Activated CD4-positive, alpha-beta T cell treated with anti-CD3 and anti-CD28 coated beads for 24 hours (primary cell): Measurements from ENCODE around the gene GLCE.
"Not testable (repeated sequence)": the region's sequence is repeated elsewhere in the genome, so short reads cannot be mapped to it uniquely, and the experiment has no call there.

Experiments
- DNase-seq, 2 donors: peaks; one replicate each; pipeline ENCODE4 v3.0.0-alpha.2; 2020; ENCODE audit warnings: low read depth in 2 of 2

The GLCE gene

DNA sequence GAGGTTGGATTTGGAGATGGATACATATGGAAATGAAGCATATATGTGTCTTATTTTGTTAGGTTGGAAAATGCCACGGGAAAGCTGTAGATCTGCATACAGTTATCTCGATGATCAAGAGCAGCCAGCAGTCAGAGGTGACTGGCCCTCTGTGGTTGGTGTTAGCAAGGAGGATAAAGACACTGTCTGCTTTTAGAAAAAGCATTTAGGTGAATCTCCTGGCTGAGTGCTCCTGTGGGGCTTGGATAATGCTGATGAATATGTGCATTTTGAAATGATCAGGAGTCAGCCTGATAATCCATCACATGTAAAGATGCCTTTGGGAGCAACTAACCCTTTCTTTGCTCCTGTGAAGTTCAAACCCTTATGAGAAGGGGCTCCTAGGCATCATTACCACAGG is 24.9 kb upstream of the GLCE start:
- DNase-seq = no peak

DNA sequence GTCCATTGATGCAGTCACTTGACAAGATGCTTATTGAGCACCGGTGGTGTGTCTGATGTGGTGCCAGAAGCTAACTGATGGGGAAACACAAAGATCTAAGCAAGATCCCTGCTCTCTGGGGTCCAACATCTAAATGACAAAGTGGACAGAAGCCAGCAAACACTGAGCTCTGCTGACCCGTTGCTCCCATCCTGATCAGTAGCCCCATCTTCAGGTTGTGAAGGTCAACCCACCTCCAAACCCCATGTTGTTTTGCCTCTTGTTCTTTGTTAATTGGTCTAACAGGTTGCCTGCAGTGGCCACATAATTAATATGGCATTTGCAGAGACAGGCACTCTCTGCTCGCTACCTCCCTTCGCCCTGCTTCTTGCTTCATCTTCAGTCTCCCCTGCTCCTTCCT is 21.5 kb upstream of the GLCE start:
- DNase-seq = no peak

DNA sequence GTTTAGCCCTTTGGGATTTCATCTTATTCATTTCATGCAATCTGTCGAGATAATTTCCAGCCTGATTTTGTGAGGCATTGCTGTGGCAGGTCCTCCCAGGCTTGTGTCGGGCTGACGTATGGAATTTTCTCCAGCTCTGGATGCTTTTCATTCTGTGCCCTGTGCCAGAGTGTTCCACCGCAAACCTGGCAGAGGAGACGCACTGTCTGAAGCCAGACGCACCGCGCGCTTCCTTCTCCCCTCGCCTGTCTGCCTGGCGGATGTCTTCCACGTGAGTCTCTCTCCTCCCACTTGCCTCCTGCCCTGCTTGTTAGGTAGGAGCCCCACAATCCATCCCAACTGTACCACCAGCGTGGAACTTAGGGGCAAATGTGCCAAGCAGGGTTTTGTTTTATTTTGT is 20.1 kb upstream of the GLCE start:
- no peak for DNase-seq

DNA sequence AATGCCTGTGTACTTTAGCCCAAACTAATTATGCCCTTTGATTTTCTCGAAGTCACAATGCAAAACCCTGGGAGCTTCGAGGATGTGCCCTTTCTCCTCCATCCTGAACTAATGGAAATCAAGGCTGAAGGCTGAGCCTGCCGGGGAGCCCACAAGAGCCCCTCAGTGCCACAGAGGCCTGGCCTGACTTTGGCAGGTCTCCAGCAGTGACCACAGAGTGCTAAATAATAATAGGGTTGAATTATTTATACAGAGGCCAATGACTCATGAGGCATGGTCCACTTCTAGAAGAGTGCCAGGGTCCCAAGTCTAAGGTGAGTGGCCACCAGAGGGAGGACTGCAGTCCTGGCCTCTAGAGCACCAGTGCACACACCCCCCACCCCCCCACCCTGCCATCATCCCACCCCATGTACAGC is 19.1 kb upstream of the GLCE start:
- DNase-seq = no peak

DNA sequence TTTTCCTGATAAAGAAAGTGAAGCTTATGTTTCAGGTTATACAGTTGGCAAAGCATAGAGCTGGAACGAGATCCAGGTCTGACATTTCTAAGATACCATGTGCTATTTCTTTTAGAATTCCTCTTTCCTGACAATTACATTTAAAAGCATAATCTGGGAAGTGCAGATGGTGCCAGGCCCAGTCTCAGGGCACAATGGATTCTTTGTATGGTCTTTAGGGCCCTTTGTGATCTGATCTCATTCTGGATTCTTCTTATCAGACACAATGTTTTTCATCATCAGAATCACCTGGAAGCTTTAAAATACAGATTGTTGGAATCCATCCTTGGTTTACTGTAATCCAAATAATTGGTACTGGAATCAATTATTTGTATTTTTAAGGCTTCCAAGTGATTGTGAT is 18.6 kb upstream of the GLCE start:
- DNase-seq = no peak

DNA sequence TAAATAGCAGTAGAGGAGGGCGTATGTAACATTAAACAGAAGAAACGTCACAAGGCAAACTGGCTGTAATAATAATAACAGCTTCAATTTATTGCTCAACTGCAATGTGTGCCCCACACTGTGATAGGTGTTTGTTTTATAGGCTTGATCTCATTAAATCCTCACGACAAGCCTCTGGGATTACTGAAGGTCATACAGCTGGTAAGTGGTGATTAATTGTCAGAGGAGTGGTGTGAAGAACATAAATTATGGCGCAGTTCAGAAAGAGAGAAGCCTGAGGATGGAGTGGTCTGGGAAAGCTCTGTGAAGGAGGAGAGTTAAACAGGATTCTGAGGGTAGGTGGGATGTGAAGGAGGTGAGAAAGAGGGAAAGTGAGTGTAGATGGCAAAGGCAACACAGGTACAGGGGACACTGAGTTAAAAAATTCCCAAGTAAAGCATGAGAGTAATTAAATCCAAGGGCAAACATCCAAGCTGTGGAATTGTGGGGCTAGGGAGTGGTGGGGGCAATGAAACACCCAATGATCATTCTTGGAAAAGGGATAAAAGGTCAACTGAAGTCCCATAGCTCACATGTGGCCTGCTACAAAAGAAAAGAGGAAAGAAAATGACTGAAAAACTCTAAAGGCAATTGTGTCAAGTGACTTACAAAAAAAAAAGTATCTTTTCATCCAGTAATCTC is 16.5 kb upstream of the GLCE start:
- no peak for DNase-seq

DNA sequence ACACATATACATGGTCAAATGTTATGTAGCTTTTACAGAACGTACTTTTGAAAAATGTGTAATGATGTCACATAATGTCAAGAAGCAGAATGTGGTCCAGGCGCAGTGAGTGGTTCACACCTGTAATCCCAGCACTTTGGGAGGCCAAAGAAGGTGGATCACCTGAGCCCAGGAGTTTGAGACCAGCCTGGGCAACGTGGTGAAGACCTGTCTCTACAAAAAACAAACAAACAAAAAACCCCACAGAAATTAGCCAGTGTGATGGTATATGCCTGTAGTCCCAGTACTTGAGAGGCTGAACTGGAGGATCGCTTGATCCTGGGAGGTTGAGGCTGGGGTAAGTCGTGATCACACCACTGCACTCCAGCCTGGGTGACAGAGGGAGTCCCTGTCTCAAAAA is 15.9 kb upstream of the GLCE start:
- DNase-seq = no peak

DNA sequence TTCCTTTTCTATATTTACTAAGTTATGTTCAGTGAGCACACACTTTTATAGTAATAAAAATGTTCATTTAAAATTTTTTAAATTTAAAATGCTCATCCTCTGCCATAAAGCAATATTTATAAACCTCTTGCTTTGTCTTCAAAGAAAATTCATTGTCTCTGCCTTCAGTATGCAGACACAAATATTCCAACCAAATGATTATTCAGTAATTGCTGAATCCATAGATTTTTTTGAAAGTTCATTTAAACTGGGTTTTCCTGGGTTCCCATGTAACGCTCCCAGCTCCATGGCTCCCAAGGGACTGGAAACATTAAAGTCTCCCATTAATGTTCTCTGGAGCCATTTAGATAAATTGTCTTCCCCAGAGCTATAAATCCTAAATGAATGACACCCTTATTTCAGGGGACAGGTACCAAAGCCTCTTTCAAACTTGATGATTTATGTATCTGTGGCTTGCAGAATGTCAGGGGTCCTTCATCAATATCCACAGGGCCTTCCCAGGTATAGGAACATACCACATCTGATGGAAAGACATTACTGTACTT is 15.2 kb upstream of the GLCE start:
- DNase-seq = no peak

DNA sequence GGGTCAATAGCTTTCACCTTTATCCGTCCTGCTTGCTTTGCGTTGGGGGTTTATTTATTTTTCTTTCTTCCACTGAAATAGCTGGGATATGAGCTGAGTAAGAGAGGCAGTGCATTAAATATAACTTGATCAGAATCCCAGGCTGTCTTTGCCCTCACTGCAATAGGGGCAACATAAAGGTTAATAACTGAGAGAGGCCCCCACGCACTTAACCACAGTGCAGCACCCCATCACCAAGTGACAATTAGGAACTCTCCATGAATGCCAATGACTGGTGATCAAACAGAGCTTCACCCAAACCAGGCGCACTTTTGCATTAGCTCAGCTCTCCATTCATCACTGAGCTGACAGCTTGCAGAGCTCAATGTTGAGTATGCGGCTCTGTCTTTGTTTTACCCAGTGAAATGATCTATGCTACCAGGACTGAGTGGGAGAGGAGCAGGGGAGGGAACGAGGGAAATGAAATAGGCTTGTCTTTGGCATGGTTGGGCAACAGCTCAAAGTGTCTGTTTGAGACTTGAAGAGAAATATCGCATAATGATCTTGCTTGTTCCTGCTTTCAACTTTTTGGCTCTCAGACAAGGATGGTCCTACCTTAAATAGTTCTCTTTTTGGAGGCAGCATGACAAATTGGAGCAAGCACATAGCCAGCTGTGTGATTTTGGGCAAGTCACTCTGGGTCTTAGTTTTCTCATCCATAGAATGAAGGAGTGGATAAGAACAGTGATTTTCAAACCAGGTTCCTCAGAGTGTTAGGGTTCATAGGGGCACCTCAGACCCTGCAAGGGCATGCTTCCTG is 14.5 kb upstream of the GLCE start:
- DNase-seq = no peak

DNA sequence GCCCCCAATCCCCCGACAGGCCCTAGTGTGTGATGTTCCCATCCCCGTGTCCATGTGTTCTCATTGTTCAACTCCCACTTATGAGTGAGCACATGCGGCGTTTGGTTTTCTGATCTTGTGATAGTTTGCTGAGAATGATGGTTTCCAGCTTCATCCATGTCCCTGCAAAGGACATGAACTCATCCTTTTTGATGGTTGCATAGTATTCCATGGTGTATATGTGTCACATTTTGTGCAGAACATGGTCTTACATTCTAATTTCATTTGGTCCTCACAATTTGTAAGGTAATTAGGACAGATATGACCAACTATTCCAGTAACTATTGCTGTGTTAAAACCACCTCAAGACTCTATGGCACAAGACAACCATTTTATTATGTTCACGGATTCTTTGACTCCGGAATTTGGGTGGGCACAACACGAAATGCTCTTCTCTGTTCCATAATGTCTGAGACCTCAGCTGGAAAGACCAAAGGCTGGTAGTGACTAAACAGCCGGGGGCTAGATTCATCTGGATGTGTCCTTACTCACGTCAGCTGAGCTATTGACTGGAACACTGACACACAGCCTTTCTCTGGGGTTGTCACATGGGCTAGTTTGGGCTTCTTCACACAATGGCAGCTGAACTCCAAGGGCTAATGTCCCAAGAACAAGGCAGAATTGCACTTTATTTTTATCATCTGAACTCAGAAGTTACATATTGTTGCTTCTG is 13.6 kb upstream of the GLCE start:
- DNase-seq = no peak

DNA sequence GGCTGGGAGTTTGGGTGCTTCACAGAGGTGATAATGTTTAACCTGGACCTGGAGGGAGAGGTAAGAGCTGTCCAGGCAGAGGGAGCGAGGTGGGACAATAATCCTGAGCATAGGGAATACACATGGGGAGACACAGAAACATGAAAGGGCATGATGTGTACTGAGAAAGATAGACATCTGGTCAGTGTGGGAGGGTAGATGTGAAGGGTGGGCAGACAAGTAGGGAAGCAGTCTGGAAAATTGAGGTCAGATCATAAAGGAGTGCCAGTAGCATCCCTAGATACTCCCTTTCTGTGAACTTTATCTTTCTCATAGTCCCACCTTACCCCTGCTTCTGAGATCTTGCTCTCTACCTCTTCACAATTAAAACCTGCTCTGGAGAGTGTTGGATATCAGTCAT is 12.0 kb upstream of the GLCE start:
- no peak for DNase-seq

DNA sequence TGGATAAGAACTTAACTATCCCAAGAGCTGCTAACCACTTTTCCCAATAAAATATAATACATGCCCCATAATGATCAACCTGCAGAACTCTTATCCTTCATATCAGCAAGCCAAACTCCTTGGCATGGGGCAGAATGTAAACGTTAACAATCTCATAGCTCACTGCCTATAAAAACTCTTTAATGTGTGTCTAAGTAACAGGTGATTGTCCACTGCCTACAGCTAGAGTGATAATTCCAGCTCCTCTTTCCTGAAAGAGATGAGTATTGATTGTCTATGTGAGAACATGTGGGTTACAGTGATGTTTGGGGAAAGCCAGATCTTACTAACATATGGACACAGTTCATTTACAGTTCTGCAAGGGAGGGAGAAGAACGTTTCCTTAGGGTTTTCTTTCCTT is 11.3 kb upstream of the GLCE start:
- DNase-seq = no peak

DNA sequence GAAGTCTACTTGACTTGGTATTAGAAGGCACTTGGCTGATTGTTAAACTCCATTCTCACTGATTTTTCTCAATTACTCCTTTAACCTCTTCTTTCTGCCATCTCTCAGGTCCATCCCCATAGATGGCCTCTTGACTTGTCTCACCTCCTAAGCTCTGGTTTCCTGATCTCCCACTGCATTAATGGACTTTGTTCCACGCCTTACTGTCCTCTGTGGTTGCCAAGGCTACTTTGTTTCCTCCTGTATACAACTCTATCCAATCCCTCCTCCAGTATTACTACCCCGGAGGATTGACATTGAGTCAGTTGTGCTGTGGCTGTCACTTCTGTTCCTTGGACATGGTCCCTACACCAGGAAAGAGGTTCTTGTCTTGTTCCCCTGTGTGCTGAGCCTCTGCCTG is 10.6 kb upstream of the GLCE start:
- no peak for DNase-seq

DNA sequence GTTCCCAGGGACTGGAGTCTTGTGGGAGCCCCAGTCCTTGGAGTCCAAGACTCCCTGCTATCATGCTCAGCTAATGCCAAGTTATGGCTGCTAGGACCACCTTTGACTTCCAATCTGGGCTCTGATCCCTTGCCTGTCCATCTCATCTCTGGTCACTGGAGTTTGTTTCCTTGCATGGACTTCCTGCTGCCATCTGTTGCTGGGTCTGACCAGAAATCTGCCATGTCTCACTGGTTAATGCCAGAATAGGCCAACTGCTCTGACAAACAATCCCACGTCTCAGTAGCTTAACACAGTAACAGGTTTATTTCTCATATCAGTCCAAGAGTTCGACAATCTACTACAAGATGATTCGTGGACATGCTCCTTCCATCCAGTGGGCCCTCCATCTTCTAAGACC is 10.1 kb upstream of the GLCE start:
- no peak for DNase-seq

DNA sequence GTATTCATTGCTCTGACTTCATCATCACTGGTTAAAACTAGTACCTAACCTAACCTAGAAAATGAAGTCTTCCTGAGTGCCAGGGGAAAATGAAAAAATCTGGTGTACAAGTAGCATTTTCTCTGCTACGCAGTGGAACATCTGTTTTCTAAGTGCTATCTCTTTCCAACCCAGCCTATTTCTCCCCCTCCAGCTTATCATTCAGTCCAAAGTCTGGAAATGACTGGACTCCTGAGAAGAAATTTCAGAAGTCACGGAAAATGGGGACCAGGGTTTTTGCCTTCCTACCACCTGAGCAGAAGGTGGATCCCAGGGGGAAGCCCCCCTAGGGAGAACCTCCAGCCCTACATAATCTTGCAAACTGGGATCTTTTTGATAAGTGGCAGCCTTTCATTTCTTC is 9.6 kb upstream of the GLCE start:
- DNase-seq = no peak

DNA sequence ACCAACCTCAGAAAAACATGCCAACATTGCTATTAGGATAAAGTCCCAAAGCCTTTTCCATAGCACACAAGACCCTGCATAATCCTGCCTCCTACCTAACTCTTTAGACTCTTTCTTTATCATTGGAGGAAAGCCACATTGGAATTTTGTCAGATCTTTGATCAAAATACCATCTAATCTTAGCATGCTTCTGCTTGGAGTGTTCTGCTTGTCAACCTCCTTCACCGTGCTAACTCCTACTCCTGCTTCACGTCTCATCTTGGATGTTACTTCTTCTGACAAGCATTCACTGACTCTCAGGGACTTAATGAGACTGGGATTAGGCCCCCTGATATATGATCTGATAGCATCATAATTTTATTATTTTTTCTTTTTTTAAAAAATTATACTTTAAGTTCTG is 7.4 kb upstream of the GLCE start:
- no peak for DNase-seq

DNA sequence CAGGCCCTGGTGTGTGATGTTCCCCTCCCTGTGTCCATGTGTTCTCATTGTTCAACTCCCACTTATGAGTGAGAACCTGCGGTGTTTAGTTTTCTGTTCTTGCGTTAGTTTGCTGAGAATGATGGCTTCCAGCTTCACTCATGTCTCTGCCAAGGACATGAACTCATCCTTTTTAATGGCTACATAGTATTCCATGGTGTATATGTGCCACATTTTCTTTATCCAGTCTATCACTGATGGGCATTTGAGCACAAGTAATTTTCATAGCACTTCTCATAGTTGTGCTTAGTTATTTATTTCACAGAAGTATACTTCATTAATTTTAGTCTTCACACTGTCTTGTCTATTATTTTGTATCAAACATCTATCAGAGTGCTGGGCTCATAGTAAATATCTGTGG is 6.8 kb upstream of the GLCE start:
- not testable (repeated sequence) for DNase-seq

DNA sequence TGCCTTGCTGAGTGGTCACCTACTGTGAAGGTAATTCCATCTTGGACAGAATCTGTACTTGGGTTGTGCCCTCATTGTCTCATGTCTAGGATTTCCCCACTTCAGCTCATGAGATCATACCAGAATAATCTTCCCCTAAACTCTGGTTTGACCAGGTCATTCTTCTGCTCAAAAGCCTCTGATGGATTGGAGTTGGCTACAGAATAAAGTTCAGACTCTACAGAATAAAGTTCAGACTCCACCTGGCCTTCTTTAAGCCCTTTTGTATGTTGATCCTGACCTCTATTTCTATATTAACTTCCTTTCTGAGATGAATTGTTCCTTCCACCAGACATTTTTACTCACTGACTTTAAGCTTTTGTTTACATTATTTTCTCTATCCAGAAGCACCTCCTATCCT is 6.4 kb upstream of the GLCE start:
- no peak for DNase-seq

DNA sequence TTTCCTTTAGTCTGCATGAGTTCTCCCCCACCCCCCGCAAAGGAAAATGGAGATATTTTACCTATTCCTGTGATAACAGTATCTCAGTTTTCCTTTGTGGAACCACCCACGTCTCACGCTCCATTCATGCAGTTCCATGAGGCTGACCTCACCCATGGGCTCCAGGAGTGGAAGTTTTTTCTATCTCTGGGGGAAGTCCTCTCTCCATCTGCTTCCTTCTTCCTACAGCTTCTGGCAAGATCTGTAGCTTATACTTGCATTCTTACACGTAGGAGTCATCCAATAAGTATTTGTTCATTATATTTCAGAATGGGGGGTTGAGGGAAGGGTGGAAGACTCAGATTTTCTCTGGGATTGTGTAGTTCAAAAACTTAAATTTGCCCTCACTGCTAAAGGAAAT is 5.8 kb upstream of the GLCE start:
- no peak for DNase-seq

DNA sequence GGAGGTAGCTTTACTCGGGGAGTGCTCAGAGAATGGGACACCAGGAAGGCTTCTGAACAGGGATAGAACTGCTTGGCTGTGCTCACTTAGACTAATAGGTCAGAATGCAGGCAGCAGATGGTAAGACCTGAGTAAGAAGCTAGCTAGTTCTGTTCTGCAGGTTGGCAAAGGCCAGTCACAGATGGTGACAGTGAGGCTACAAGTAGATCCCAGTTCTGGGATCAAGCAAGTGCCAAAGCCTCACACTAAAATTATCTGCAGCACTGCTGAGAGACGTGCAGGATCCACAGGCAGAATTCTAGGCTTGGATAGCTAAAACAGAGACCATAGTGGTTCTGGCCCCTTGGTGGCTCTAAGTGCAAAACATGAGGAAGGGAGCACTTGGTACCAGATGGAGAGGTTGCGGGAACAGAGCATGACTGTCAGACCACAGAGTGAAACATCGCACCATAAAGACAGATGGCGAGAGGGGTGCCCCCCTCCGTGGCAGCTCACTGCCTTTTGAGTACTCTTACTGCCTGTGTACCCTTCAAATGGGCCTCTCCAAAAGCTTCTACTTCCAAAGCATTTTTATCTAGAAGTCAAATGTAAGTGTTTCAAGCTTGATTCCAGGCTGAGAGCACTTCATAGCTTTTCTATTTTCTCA is 3.6 kb upstream of the GLCE start:
- no peak for DNase-seq

DNA sequence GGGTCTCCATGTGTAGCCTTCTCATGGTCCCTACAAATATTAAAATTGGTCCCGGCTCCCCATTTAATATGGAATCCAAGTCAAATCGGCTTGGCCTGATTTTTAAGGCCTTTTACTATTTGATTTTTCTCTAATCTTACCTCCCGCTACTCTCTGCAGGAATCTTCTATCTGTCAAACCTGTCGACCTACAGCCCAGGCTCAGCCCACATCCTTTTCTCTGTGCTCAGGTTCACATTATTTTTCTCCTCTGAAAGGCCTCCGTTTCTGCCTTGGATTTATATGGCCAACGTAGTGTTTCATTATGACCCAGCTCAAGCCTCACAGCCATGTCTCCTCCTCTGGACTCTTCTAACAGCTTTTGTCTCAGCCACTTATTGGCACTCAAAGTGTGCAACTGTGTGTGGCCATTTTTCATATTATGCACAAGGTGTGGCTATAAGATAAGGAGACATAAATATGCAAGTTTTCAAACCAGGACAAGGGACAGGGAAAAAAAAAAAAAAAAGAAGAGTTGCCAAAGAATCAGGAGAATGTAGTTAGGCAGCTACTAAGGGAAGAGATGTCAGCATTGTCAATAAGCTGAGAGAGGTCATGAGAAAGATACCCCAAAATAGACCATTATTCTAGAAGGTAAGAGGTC is 2.1 kb upstream of the GLCE start:
- DNase-seq = no peak

DNA sequence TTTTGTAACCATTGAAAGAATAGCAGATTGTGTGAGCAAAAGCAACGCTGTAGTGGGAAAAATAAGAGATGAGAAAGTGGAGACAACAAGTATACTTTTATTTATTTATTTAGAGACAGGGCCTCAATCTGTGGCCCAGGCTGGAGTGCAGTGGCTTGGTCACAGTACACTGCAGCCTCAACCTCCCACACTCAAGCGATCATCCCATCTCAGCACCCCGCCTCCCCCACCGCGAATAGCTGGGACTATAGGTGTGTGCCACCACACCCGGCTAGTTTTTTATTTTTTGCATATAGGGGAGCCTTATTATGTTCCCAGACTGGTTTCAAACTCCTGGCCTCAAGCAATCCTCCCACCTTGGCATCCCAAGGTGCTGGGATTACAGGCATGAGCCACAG is 1.6 kb upstream of the GLCE start:
- no peak for DNase-seq
